Jurkat, Clone E6-1 (cell line): Measurements from ENCODE around the gene SIPA1L3.

Experiments
- DNase-seq: peaks from one replicate; pipeline ENCODE4 v3.0.0-alpha.2; 2011; ENCODE audit warnings: low read depth, low spot score
- H3K4me3 ChIP-seq: 2 replicates; pipeline ENCODE4 v1.5.1; 2011; ENCODE audit warnings: mild to moderate bottlenecking, low read length, control low read depth, moderate library complexity

Gene SIPA1L3

DNA sequence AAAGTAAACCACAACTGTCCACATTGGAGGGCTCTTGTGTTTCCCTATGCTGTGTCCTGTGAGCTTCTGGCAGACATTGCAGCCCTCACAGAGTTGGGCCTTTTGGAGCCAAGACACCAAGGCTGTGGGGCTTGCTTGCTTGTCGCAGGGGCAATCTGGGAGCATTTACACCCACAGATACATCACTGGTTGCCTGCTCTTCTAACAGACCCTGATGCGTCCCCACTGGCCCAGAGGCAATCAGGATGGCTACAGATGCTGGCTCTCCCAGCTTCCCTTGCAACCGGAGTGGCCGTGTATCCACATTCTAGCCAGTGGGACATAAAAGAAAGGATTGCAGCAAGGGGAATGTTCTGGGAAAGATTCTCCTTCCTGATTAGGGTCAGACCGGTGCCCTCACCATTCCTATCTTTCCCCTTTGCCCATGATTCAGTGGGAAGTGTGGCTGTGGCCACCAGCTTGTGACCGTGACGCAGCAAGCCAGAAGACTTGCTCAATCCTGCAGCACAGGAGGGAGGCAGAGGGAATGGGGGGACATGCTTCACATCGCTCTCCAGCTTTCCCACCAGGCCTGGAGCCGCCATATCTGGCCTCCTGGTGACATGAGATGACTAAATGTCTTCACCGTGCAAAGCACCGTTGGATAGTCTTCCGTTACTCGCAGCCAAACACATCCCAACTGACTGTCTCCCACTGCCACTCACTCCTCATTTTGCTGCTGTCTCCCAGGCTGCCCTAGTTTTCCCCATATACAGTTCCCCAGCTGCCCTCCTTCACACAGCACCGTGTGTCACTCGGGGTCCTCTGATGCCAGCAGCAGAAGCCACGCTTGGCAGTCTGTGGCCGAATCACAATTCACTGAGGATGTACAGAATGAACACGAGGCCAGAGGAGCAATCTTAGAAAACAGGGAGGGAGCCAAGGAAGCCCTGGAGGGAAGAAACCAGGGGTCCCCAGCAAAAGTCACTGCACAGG lies 166.1 kb downstream of the SIPA1L3 start:
- DNase-seq = no peak
- H3K4me3 ChIP-seq = no peak overlapping the region

DNA sequence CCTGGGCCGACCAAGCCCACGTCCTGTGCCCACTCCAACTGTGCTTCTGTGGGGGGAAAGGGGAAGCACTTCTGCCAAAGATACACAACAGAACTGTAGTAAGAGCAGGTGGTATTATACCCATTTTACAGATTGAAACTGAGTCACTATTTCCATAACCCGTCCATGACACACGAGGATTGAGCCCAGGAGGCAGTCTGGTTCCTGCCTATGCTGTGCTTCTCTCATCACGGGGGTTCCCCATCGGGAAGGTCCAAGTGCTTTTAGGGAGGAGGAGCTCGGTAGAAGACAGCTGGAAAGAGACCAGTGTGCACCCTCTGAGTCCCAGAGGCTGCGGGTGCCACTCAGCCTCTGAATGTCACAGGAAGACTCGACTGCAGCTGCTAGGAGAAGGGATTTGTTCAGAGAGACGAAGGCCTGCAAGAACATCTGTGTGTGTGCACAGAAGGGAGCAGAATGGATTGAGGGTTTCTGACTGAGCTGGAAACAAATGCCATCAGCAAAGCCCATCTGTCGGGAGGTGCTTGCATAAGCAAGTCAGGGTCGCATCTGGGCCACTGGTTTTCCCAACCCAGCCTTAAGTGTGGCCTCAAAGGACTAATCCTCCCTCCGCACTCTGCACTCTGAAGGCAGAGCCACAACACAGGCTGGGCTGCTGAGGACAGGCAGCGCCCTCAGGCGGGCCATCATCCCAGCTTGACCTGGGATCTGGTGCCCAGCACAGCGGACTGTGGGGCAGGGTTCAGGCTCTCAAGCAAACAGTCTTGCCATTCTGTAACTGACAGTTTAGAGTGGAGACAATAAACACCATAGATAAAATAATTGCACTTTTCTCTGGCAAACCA lies 167.1 kb downstream of the SIPA1L3 start:
- DNase-seq = no peak
- no peak overlapping the region for H3K4me3 ChIP-seq

DNA sequence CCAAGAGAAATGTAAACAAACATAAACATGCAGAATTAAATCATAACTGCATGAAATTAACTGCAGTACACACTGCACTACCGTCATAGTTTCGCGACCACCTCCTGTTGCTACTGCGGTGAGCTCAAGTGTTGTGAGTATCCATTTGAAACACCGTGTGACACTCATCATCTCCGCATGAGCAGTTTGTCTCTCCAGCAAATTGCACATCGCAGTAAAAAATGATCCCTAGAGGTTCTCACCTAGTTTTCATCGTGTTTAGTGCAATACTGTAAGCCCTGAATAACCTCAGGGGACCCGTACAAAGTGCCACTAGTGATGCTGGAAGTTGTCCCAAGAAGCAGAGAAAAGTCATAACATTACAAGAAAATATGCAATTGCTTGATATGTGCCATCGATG lies 169.3 kb downstream of the SIPA1L3 start:
- no peak overlapping the region for H3K4me3 ChIP-seq
- no peak for DNase-seq

DNA sequence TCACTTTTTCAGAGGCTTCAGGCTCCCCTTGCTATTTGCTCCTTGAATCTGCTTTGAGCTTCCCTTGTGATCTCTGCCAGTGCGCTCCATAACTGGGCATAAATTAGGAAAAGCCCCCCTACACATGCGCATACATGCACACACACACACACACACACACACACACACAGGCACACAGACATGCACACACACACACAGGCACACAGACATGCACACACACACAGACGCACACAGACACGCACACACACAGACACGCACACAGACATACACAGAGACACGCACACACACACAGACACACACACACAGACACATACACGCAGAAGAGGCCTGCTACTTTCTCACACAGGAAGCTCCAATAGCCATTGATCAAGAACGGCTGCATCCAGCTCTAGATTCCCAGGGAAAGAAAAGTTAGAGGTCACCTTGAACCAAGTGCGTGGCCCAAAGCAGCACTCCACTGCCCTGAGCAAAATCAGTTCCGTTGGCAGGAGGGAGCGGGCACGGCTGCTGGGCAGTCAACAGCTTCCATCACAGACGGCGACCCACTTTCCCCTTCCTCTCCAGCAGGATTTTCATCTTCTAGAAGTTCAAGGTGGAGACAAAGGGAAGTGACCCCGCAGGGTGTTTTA lies 171.4 kb downstream of the SIPA1L3 start:
- no peak for DNase-seq
- H3K4me3 ChIP-seq = no peak overlapping the region

DNA sequence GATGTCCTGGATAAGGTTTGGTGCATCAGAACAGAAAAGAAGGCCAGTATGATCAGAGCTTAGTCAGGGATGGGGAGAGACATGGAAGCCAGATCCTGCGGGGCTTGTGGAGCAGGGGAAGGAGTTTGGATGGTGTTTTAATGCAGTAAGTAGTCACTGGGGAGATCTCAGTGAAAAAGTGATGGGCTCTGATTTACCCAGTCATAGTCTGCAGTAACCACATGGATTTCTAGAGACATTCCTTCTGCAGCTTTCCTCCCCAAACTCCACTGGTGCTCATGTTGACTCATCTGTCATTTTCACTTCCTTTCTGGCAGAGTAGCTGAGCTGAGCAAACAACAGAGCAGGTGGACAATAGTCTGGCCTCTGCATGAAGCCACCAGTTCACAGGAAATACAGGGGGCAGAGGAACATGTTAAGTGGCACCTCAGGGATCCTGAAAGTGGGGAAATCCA lies 172.9 kb downstream of the SIPA1L3 start:
- DNase-seq = no peak
- H3K4me3 ChIP-seq = no peak overlapping the region

DNA sequence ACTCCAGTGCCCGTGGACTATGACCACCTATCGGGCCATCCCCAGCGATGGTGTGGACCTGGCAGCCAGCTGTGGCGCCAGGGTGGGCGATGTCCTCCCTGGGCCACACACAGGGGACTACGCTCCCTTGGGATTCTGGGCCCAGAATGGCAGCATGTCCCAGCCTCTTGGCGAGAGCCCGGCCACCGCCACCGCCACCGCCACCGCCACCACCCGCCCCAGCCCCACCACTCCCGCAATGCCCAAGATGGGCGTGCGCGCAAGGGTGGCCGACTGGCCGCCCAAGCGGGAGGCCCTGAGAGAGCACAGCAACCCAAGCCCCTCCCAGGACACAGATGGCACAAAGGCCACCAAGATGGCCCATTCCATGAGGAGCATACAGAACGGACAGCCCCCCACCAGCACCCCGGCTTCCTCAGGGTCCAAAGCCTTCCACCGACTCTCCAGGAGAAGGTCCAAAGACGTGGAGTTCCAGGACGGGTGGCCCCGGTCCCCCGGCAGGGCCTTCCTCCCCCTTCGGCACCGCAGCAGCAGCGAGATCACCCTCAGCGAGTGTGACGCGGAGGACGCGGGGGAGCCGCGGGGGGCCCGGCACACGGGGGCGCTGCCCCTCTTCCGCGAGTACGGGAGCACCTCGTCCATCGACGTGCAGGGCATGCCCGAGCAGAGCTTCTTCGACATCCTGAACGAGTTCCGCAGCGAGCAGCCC lies 174.7 kb downstream of the SIPA1L3 start:
- no peak for DNase-seq

DNA sequence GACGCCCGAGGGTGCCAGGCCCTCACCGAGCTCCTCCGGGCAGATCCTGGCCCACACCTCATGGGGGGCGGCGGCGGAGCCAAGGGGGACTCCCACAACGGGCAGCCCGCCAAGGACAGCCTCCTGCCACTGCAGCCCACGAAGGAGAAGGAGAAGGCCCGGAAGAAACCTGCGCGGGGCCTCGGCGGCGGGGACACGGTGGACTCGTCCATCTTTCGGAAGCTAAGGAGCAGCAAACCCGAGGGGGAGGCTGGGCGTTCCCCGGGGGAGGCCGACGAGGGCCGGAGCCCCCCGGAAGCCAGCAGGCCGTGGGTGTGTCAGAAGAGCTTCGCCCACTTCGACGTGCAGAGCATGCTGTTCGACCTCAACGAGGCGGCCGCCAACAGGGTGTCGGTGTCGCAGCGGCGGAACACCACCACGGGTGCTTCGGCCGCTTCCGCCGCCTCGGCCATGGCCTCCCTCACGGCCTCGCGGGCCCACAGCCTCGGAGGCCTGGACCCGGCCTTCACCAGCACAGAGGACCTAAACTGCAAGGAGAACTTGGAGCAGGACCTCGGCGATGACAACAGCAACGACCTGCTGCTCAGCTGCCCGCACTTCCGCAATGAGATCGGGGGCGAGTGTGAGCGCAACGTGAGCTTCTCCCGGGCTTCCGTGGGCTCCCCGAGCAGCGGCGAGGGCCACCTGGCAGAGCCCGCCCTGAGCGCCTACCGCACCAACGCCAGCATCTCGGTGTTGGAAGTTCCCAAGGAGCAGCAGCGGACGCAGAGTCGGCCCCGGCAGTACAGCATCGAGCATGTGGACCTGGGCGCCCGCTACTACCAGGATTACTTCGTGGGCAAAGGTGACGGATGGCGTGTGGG lies 175.5 kb downstream of the SIPA1L3 start:
- no peak overlapping the region for H3K4me3 ChIP-seq
- DNase-seq = no peak

More for the DNA sequence above, 174.7 kb downstream of the SIPA1L3 start:
- H3K4me3 ChIP-seq = no peak overlapping the region

DNA sequence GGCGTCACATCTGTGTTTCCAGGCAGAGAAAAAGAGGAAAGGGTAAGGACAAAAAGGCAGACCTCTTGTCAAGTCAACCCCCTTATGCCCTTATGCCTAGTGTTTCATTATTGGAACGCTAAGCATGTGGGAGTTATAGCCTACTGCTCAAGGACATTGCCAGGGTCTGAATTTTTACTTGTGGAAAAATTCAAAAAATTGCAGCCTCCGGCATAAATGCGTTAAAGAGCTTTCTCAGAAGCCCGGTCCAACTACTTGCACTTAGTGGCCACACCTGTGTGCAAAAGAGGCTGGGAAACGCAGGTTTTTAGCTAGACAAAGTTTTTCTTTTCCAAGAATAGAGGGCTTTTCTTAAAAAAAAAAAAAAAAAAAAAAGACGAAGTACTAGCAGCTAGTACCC lies 177.2 kb downstream of the SIPA1L3 start:
- no peak for DNase-seq
- no peak overlapping the region for H3K4me3 ChIP-seq

DNA sequence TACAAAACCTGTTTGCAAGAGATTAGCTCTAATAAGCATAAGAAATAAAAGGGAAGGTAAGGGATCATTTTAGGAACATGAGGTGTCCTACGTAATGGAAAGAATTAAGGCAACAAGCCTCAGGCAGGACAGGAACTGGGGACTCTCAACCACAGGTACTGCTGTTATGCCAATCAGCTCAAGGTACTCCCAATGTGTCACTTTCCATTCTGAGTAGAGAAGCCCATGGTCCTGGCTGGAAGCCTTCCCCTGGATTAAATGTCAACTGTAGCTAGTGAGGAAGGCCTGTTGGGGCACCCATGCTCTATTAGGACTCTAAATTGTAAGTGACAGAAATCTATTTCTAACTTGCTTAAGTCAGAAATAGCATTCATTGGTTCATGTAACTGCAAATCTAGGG lies 182.4 kb downstream of the SIPA1L3 start:
- DNase-seq = no peak
- no peak overlapping the region for H3K4me3 ChIP-seq

DNA sequence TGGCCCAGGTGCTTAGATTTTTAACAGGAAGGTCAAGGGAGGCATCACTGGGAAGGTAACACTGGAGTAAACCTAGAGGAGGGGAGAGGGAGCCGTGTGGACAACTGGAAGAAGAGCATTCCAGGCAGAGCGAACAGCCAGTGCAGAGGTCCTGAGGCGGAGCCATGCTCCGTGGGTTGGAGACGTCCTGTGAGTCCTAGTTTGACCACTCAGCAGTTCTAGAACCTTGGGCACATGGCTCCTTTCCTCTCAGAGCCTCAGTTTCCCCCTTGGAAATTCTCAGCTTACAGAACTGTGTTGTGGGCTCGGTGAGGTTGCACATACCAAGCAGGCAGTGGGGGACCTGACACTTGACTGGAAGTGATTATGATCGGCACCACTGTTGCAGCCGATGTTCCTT lies 186.1 kb downstream of the SIPA1L3 start:
- no peak for DNase-seq
- H3K4me3 ChIP-seq = no peak overlapping the region

DNA sequence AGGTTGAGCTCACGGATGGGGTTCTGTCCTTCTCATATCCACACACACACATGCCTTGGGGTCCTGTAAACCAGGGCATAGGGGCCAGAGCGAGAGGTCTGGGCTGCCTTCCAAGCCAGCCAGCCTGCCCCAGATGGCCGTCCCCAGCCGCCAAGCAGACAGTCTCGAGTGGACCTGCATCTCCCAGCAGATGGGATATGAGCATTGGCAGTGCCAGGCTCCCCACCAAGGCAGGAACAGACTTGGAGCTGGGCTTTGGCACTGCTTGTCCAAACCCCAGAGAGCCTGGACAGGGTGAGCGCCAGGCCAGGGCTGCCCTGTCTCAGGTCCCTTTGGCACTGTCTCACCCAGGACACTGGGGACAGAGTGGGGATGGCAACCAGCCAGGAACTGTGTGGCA lies 186.6 kb downstream of the SIPA1L3 start:
- DNase-seq = no peak
- H3K4me3 ChIP-seq = no peak overlapping the region

DNA sequence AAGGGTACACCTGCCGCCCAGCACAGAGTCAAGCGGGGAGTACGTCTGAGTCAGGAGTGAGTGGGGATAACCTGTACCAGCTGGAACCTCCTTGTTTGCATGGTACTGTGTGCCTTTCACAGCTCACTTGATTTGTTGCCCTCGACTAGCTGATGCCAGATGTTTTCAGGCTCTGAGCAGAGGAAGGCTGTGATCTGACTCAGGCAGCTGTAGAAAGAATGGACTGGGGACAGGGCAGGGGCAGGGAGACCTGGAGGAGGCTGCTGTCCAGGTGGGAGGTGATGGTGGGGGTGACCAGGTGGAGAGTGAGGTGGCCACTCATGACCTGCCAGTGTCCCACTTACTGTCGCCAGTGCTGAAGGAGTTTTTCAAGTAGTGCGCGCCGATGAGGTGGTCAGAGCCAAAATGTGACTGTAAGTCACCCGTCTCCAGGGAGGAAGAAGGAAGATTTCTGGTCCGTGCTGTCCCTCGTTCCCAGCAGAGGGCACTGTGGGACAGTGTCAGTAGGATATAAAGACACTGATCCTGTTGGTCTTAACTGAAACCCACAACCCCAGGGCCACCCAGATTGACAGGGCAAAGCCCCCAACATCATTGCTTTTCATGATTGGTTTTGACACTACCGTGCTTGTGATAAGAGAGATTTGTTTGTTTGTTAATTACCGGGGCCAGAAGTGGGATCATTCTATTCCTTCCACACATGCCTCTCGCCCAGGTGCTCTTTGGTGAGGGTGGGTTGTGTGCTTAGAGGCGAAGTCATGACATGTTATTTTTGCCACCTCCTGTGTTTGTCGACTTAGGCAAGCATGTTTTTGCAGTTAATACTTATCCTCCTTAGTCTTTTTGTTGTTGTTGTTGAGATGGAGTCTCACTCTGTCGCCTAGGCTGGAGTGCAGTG lies 188.7 kb downstream of the SIPA1L3 start:
- peak; percentile 63 for DNase-seq

DNA sequence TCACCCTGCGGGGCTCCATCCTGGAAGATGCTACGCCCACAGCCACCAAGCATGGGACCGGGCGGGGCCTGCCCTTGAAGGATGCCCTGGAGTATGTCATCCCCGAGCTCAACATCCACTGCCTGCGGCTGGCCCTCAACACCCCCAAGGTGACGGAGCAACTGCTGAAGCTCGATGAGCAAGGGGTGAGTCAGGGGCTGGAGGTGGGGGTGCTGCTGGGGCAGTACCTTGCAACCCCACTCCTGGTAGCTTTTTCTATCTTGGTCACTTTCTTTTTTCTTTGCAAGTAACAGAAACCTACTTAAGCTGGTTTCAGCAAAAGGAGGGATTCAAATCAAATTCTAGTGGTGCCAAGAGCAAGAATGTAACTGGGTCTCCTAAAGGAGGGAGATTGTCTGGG lies 193.0 kb downstream of the SIPA1L3 start:
- no peak overlapping the region for H3K4me3 ChIP-seq
- no peak for DNase-seq

More for the DNA sequence above, 188.7 kb downstream of the SIPA1L3 start:
- no peak overlapping the region for H3K4me3 ChIP-seq

DNA sequence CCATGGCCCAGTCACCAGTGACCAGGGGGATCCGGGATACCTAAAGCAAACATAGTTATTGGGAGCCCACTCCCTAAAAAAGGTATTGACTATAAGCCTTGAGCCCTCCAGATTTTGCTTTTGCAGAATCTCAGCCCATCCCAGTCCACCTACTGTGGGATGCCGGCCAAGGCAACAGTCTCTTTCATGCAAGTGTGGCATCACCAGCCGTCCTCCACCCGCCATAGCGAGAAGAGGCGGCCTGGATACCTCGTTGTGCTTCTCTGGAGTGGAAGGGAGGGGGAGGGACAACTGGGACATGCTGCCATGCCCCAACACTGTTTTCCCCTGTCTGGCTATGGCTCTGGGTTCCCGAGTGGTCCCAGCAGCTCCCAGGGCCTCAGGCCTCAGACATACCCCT lies 193.6 kb downstream of the SIPA1L3 start:
- no peak for DNase-seq
- H3K4me3 ChIP-seq = no peak overlapping the region

DNA sequence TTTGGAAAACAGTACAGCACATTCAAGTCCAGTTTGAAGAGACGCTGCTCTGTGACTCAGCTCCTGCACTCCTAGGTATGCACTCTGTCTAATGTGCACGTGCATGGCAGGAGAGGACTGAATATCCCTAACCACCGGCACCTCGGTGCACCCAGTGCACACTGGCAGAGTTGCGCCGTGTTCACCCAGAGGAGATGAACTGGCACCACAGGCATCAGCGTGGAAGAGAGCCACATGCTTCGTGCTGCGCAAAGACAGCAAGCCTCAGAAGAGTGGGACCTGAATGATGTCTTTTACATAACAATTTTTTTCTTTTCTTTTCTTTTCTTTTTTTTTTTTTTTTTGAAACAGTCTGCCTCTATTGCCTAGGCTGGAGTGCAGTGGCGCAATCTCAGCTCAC lies 194.7 kb downstream of the SIPA1L3 start:
- no peak for DNase-seq
- H3K4me3 ChIP-seq = no peak overlapping the region

DNA sequence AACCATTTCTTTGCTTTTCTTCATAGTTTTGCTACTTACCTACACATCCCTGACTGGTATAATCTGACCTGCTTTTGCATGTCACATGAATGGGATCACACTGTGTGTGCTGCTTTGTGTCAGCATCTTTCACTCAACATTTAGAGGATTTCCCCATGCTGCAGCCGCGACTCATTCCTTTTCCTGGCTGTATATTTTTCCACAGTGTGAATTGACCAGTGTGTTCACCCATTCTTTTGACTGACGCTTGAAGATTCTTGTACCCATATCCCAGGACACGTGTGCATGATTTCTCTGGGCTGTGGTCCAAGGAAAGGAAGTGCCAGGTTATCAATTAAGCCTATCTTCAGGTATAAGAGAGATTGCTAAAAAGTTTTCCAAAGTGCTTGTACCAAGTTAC lies 198.6 kb downstream of the SIPA1L3 start:
- no peak overlapping the region for H3K4me3 ChIP-seq
- no peak for DNase-seq

DNA sequence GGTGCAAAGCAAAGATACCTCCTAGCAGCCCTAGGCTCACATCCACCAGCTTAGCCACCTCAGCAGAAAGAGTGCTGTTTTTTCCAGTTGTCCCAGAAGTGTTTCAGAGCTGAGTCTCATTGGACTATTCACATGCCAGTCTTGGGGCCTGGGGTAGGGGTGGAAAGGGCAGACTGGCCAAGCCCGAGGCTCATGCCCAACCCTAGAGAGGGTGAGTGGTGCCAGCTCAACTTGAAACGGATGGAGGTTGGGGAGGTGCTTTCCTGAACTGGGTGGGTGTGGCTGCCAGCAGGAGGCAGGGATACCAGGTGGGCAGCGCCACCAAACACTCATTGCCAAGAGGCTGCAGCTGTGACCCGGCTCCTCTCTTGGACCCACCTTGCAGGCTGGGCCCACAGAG lies 200.1 kb downstream of the SIPA1L3 start:
- H3K4me3 ChIP-seq = no peak overlapping the region
- no peak for DNase-seq
